ENCODE data around the gene KTN1. TPM values are rescaled to one million over a fixed set of nuclear protein-coding genes. Genes with fewer than 3 reads are reported as not detected.

Gene KTN1
- total and polyA plus RNA-seq, 12 donors: 161 to 293 (median 247) TPM

DNA sequence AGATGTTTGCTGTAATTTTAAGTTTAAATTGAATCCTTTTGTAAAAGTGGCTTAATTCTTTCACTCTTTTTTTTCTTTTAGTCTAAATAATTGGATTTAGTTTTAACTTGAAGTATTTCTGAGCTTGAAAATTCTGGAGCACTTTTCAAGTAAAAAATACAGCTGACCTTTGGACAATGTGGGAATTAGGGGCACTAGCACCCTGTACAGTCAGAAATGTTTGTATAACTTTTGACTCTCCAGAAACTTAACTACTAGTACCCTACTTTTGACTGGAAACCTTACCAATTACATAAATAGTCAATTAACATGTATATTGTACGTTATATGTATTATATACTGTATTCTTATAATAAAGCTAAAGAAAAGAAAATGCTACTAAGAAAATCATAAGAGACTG, 7.8 kb downstream of the KTN1 start:
- 73 to 77% methylated on average over 1 of the region's 1 CpG for WGBS, 2 donors
- Histone ChIP-seq H3K27me3 (no peaks in the 10 kb centered on the region), H3K27ac (peak overlapping the region in 4 of 10 donors; percentile 9 to 39 (median 20)), H3K9me3 (no peaks in the 10 kb centered on the region), H3K4me3 (no peak overlapping the region), H3K36me3 (no peaks in the 10 kb centered on the region), H3K4me1 (peaks cover 0 to 100% (median 78%) of the 10 kb centered on the region in 9 donors)
- DNase-seq: no peak
- ATAC-seq: no peak
- TF ChIP-seq, protein P1, sequence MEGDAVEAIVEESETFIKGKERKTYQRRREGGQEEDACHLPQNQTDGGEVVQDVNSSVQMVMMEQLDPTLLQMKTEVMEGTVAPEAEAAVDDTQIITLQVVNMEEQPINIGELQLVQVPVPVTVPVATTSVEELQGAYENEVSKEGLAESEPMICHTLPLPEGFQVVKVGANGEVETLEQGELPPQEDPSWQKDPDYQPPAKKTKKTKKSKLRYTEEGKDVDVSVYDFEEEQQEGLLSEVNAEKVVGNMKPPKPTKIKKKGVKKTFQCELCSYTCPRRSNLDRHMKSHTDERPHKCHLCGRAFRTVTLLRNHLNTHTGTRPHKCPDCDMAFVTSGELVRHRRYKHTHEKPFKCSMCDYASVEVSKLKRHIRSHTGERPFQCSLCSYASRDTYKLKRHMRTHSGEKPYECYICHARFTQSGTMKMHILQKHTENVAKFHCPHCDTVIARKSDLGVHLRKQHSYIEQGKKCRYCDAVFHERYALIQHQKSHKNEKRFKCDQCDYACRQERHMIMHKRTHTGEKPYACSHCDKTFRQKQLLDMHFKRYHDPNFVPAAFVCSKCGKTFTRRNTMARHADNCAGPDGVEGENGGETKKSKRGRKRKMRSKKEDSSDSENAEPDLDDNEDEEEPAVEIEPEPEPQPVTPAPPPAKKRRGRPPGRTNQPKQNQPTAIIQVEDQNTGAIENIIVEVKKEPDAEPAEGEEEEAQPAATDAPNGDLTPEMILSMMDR (IDR thresholded peaks at IDR 0.05): no peak
- intact Hi-C loops (cut with DNase I): loop anchor here in 3 of 10 donors (10.0 kb wide), 3 partner anchors 57 to 143 kb away; partner anchors contain the start of gene TBPL2 (in 1 of the 3)

DNA sequence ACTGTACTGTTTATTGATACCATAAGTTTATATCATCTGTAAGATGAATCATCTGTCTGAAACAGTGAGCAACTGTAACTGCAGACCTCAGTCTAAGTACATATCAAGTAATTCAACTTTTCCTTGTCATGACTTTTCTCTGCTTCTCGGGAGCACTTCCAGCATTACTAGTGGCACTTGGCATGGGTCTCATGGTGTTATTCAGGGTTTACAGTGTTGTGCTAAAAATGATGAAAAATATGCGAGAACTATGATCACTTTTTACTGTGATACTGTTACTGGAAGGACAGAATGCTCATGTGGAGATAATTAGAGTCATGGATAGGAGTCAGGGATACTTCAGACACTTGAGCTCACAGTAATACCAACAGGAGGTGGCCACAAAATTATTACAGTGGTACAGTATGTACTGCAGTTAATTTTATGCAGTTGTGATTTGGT, 8.3 kb downstream of the KTN1 start:
- Histone ChIP-seq H3K36me3 (no peaks in the 10 kb centered on the region), H3K27me3 (no peaks in the 10 kb centered on the region), H3K4me3 (no peak overlapping the region), H3K9me3 (no peaks in the 10 kb centered on the region), H3K27ac (peak overlapping the region in 4 of 10 donors; percentile 9 to 39 (median 20)), H3K4me1 (peaks cover 0 to 100% (median 74%) of the 10 kb centered on the region in 9 donors)
- DNase-seq (no peak), ATAC-seq (peak in 7 of 8 donors; percentile 53 to 91 (median 71))
- 33 to 36% methylated on average over 2 of the region's 2 CpGs for WGBS, 2 donors
- TF ChIP-seq, protein P1 (IDR thresholded peaks at IDR 0.05): no peak
- intact Hi-C loops (cut with DNase I): loop anchor here in 3 of 10 donors (10.0 kb wide), 3 partner anchors 57 to 143 kb away; partner anchors contain the start of gene TBPL2 (in 1 of the 3)

DNA sequence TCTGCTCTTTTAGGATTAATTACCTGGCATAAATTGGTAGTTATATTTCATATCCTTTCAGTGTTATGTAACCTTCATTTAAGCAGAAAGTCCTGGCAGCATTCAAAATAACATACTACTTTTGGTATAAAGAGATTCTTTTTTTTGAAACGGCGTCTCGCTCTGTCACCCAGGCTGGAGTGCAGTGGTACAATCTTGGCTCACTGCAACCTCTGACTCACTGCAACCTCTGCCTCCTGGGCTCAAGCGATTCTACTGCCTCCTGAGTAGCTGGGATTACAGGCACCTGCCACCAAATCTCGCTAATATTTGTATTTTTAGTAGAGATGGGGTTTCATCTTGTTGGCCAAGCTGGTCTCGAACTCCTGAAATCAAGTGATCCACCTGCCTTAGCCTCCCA, 9.2 kb downstream of the KTN1 start:
- WGBS, 2 donors: 68 to 73% methylated on average over 6 of the region's 6 CpGs

DNA sequence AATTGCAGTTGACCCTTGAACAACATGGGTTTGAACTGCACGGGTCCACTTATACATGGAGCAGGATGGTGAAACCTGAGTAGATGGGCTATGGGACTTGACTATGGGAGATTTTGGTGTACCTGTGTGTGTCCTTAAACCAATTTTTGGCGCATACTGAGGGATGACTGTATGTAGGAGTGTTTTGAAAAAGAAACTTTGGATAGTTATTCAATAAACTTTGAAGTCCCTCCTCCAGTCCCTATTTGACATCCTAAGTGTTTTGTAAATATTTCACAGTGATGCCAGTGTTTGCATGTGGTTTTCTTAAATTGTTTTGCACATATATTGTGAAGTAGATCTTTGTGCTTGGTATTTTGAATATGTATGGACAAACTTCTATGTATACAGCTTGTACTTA, 12.4 kb downstream of the KTN1 start:
- Histone ChIP-seq H3K4me3 (no peak overlapping the region), H3K27me3 (no peaks in the 10 kb centered on the region), H3K9me3 (peaks cover 0 to under 1% (median 0%) of the 10 kb centered on the region in 11 donors), H3K27ac (no peak overlapping the region), H3K36me3 (no peaks in the 10 kb centered on the region), H3K4me1 (peaks cover 0 to 80% (median 43%) of the 10 kb centered on the region in 9 donors)
- DNase-seq (no peak), ATAC-seq (no peak)
- TF ChIP-seq, protein P1 (IDR thresholded peaks at IDR 0.05): no peak
- WGBS, 2 donors: 83 to 84% methylated on average over 2 of the region's 2 CpGs
- intact Hi-C loops (cut with DNase I): no loop called here

More for the DNA sequence above, 9.2 kb downstream of the KTN1 start:
- H3K36me3 ChIP-seq: no peaks in the 10 kb centered on the region
- TF ChIP-seq, protein P1 (IDR thresholded peaks at IDR 0.05): no peak
- peak; percentile 38 to 72 (median 54) for ATAC-seq
- H3K27me3 ChIP-seq: no peaks in the 10 kb centered on the region
- no peaks in the 10 kb centered on the region for H3K9me3 ChIP-seq
- intact Hi-C loops (cut with DNase I): loop anchor here in 3 of 10 donors (10.0 kb wide), 3 partner anchors 56 to 144 kb away; partner anchors contain the start of gene TBPL2 (in 1 of the 3)
- peaks cover 0 to 100% (median 73%) of the 10 kb centered on the region in 9 donors for H3K4me1 ChIP-seq
- peak overlapping the region in 1 of 10 donors; percentile 24 for H3K27ac ChIP-seq
- H3K4me3 ChIP-seq: no peak overlapping the region
- DNase-seq: no peak
